HUDEP-2 (cell line): ENCODE data around the gene FOXP1.

Source experiments
- DNase-seq, 76 experiments: peaks; one replicate each; lab custom pipeline; 2025; ENCODE audit not compliant: unreplicated experiment in 76 of 76; lab: John Stamatoyannopoulos, UW

Gene FOXP1

DNA sequence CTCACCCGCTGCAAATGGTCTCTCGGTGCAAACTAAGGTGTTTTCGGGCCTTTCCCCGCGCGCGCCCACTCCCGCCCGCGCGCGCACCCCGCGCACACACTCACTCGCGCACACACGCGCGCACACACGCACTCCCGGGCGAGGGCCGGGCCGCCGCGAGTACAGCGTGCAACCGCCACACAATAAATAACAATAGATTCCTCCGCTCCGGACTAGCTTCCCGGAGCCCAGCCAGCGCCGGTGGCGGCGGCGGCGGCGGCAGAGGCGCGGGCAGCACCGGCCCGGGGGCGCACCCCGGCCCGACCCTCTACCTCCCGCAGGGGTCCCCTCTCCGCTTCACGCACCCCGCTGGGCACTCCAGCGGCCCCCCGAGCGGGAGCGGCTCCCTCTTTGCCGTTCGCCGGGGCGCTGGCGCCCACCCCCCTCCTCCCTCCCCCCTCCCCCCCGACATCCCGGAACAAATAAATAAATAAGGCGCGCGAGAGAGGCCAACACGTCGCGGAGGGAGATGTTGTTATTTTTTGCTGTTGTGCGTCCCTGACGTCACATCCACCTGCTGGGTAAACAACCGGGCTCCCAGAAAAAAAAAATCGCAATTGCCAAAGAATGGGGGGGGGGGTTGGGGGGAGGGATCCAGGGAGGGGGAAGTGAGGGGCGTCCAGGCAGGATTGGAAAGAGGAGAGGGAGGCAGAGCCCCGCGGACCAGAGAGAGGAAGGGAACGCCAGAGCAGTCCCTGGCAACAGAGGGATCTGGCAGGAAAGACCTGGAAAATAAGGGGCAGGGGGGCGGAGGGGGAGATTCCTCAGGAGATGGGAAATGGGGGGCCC, at the start of gene FOXP1:
FOXP1 (minus strand) TSS at position 163 of the 828 bp plus-strand sequence. CDS start 385,347 bp downstream, outside the sequence.
- DNase-seq = peak in 67 of 76 experiments; percentile 4 to 77 (median 41)

DNA sequence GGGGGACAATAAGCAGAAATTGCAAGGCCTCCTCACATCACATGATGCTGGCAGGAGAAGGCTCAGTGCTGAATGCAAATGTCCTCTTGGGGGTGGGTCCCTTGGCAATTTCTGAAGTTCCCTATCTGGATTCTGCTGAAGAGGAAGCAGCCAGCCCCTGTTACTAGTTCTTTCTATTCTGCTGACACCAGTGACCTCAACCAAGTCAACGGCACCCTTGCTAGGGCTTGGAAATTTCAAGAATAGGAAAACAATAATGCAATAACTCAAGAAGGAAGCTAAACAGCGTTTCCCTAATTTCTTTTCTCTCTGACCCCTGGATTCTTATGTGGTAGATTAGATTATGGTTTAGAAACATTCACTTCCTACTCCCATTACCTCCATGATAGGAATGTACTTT, 46.2 kb upstream of the FOXP1 start:
- no peak for DNase-seq

DNA sequence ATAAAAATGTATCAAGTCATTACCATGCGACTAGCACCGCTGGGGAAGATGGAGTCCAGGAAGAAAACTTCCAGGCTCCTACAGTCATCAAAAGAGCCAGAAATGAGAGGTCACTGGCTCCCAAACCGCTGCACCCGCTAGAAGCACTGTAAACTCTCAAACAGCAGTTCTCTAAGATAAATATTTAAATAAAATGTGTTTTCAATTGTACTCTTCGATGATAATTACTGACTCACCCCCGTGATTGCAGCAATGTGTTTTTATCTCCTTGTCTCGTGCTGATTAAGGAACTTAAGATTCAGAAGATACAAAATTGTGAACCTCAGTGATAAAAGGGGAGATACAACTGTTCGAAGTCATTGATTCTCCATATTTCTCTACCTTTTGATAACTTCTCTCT, 45.8 kb upstream of the FOXP1 start:
- no peak for DNase-seq

DNA sequence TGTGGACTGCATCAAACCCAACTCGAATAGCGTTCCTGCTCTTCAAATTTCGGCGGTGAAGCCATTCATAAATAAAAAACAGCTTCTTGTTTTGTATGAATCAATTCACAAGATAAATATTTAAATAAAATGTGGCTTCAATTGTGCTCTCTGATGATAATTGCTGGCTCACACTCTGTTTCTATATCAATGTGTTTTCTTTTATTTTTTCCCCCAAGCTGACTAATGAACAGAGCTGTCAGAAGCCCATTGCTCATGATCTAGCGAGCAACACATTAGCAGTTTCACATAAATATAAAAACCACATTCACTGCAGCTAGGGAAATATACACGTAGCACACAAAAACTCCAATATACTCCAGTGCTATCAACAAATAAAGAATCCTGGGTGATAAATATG, 45.0 kb upstream of the FOXP1 start:
- DNase-seq = no peak

DNA sequence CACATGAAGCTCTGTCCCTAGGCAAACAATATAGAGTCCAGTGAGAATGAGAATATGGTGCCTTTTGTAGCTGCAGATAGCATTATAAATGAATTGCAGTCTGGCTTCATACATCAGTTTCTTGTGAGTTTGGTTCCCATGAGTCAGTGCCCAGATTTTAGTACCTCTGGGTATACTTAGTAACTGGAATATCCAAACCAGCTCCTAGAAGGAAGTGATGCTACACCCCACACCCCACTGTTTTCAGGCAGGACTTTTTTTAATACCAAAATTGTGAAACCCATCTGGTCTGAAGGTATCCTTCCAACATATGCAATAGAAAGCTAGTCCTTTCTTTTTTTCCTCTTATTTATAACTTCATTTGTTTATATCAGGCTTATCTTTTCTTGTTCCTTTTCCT, 42.1 kb upstream of the FOXP1 start:
- DNase-seq = no peak

DNA sequence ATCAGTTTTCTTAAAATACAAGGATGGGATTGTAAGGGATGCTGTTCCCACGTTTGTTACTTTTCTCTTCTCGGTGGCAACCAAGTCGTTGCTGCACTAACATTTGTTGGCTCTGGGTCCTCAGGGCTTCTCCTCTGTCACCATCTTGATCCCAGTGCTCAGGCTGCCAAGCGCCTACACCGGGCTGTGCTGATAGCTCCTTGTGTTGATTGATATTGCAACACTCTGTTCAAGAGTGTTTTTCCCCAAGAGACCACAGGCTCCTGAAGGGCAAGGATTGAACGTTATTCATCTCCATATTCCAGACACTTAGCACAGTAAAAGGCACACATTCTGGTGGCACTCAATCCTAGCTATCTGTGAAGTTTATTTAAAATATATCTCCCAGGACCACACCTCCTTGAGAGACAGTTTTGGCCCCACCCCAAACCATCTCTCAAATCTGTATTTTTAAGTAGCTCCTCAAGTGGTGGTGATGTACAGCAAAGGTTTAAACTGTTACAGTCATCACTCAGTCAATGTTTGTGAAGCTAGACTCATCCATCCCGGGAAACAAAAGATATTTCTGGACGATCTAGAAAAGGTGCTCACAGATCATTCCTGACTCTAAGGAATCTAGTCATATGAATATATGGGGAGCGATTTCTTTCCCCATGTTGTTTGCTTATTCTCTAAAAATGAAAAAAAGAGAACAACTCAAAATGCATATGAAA, 38.5 kb upstream of the FOXP1 start:
- no peak for DNase-seq

DNA sequence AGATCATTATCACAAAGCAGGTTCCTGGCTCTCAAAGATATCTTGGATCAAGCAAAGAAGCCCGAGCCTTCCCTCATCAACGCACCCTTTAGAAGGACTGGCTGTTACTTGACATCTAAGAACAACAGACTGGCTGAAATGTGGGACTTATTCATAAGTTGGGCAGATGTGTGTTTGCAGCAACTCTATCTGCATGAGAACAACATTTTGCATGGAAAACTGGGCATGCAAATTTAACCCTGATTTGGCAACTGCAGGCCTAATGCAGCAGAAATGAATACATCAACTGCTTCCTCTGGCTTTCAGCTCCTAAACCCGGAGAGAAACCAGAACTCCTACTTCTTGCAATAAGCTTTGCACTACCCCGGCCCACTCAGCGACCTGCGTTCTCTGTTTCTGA, 35.0 kb upstream of the FOXP1 start:
- no peak for DNase-seq

DNA sequence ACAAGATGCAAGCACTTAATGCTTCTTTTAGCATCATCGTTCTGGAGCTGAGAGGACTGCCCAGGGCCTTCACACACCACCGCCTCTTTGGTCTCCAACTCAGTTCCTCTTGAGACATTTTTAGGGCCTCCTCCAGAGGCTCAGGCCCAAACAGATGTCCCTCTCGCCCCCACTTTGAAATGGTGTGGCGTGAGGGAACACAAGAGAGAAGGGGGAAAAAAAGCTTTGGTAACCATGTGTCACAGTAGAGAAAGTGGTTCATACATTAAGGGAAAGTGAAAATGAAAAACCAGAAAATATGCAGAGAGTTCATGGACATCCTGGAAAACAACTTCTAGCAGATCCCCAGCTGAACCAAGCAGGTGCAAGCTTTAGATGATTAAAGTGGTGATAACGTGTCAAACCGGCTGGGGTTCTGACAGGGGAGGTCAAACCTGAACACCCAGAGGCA, 33.1 kb upstream of the FOXP1 start:
- no peak for DNase-seq

DNA sequence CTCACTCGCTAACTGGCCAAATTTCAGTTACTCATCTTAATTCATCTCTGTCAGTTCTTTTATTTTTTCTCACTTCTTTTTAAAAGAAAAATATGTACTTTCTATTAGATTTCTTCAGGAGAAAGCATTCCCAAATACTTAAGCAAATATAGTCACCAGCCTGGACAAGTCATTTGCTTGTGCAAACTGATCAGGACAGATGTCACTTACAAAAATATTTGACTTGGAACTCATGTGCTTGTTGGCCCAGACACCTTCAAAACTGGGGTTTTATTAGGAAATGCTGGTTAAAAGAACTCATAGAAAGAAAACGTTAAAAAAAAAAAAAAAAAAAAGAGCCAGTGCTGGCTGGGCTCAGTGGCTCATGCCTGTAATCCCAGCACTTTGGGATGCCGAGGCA, 31.3 kb upstream of the FOXP1 start:
- DNase-seq = no peak

DNA sequence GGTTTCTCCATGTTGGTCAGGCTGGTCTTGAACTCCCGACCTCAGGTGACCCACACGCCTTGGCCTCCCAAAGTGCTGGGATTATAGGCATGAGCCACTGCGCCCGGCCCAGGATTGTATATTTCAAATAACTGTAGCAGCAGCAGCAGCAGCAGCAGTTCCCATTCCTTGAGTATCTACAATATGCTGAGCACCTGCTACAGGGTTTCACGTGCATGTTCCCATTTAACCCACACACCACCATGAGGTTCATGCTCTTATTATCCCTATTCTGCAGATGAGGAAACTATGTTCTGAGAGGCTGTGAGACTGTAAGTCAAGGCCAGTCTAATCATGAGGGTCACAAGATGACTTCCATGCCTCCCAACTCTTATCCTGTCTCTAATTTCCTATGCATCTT, 30.9 kb upstream of the FOXP1 start:
- DNase-seq = no peak

DNA sequence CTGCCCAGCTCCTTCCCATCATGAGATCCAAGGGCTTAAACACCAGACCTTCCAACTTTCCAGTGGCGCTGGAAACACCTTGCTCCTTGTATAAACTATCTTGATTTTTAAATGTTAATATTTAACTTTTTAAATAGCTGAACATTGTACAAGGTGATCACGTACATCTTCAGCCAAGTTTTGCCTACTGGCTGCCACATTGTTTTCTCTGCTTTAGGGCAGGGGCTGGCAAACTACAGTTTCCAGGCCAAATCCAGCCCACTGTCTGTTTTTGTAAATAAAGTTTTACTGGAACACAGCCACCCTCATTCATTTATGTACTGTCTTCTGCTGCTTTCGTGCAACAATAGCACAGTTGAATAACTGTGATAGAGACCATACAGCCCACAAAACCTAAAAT, 27.6 kb upstream of the FOXP1 start:
- no peak for DNase-seq

DNA sequence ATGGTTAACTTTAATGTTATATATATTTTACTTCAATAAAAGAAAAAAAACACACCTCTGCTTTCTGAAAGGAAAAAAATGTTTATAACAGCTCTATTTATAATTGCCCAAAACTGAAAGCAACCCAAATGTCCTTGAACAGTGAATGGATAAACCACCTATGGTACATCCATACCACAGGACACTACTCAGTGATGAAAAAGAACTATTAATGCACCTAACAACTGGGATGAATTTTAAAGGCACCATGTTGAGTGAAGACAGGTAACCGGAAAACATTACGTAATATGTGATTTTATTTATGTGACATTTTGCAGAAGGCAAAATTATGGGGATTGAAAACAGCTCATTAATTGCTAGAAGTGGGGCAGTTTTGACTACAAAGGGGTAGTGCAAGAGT, 23.8 kb upstream of the FOXP1 start:
- DNase-seq = no peak

DNA sequence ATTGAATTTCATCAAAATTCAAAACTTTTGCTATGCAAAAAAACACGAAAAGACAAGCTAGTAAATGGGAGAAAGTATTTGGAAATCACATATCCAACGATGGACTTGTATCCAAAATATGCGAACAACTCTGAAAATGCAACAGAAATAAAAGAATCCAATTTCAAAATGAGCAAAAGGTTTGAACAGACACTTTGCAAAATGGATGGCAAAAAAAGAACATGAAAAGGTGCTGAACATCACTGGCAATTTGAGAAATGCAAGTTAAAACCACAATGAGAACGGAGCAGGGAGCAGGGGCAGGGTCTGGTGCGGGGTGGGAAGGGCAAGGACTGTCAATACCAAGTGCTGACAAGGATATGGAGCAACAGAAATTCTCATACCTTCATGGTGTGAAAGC, 23.1 kb upstream of the FOXP1 start:
- DNase-seq = no peak

DNA sequence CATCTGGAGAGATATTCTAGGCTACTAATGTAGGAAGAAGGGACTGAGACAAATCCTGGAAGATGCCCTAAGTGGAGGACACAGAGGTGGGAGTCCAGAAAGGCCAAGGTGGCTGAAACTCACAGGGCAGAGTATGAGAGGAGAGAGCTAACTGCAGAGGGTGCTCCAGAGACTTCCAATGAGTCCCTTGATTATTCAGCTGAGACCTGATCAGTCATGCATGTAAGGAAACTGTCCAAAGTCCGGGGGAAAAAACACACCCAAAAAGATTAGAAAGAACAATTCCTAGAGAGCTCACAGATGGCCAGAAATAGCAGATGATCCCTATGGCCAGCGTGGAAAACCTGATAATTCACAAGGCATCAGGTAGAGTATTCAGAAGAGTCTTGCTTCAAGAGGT, 18.7 kb upstream of the FOXP1 start:
- DNase-seq = no peak

DNA sequence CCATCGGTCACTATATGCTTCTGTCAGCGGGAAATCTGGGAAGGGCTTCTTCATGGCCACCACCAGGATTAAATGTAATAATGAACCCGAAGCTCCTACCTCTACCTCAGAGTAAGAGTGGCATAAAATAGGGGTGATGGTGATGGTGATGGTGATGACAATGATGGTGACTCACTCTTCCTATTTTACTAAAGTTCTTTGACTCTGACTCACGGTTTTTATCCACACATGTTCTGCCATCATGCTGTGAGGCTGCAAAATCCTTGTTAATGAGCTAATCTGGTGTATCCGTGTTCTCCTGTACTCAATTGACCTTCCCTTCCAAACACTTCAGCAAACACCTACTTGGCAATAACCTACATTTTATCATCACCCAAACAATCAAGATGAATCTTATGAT, 18.3 kb upstream of the FOXP1 start:
- DNase-seq = no peak

DNA sequence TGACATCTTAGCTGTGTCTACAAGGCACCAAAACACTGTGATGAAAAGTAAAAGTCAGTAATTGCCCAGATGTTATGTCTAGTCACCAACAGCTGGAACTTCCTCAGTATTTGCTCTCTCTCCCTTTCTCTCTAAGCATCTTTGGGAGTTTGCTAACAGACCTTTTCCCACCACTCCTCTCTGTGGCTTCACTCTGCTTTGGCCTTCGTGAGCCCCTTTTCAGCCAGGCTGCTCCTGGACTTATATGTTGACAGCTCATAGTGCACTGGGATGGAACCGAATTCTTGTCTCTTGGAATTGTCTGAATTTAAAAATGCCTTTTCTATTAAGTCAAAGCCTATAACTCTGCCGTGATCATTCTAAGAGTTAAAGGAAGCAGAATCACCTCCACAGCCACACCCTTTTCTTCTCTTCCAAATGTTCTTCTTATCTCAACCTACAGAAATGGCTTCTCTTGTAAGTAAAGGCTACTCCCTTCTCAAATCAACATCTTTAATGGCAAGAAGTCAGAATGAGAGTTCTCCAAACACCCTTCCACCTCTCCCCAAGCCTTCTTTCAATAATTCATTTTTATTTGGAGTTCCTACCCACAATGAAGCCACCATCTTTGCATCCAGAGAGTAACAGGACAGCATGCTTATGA, 17.2 kb upstream of the FOXP1 start:
- no peak for DNase-seq

DNA sequence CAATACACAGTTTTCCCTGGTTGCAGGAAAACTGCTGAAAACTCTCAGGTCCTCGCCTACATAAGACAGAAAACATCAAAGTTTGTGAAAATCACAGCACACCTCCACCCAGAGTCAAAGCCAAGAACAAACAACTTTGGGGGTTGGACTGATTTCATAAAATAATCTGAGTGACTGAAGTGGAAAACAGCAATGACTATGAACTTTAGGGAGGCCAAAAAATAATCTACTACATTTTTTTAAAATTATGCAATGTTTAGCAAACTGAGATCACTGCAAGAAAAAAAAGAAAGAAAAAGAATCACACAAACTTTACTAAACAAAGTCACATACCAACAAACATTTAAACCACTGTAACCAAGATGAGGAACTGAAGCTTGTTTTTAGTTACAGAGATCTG, 15.9 kb upstream of the FOXP1 start:
- DNase-seq = no peak

DNA sequence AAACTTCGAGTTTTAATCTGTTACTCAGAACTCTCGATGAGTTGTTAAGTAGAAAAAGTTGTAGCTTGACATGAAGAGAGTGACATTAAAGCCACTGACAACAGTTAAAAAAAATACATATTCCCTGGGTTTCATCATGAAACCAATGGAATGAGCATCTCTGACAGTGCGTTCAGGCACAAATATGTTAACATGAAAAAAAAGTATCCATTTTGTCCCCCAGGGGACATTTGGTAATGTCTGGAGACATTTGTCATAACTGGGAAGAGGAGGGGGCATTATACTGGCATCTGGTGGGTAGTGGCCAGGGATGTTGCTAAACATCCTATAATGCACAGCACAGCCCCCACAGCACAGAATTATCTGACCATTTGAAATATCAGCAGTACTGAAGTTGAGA, 14.8 kb upstream of the FOXP1 start:
- no peak for DNase-seq

DNA sequence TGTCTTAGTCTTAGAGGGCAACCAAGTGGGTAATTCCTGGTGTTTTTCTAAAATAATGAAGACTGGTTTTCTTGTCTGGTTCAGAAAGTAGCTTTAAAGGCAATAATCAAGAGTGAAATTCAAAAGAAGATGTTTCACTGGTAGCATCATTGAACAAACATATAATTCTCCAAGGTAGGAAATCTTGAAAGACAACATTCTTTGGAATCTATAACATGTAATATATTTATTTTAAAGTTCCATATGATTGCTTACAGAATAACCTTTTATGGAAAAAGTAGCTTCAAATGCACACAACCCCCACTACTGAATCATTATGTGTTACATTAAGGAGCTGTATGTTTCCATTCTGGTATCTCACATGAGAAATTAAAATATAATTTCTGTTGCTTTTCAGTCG, 13.8 kb upstream of the FOXP1 start:
- DNase-seq = no peak

DNA sequence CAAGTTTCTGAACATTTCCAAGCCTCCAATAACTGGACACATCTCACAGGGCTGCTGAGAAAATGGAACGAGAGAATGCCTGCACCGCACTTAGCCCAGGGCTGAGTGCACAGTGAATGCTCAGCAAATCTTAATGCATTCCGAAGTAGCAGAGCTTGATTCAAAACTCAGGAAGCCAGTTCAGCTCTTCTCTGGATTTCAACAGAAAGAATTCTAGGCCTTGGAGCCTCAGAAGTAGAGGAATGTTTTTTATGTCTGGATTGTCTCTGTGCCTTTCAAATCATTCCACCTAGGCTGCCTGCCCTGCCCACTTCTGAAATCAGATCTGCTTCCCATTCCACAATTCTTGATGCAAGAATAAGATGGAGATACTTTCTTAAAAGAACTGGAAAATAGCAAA, 9.6 kb upstream of the FOXP1 start:
- DNase-seq = no peak

DNA sequence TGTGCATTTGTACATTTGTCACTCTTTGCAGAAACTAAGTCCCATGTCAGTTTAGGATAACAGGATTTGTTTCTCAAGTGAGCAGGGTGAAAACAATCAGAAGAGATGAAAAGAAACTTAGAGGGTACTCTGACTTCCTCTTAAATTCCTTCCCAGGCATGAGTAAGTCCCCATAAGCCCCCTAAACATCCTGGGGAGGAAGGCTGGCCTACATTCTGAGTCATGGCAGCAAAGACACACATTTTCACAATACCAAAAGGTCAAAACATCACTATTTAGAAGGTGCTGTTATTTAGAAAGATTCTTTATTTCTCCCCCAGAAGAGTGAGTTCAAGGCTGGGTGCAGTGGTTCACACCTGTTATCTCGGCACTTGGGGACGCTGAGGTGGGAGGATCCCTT, 7.6 kb upstream of the FOXP1 start:
- no peak for DNase-seq

DNA sequence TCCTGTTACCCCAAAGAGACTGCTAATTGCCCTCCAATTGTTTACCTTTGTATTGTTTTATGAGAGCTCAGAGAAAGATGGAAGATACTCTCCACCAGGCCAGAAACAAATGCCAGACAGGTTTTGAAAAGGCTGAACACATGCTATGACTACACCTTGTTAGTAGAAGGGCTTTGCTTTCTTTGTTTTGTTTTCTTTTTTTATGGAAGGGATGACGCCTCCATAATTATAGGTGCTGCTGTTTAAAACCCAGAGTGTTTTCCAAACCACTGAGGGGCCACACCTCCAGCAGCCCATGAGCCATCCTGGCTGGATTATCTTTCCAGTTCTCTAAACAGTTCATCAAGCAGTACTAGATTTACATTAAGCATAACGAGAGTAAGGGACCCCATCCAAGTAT, 5.6 kb upstream of the FOXP1 start:
- DNase-seq = no peak
